ENCODE results near the gene PHLPP2.

Gene PHLPP2

GRCh38 chr16:71724320-71724751, at the start of gene PHLPP2:
TSS of gene PHLPP2 (minus strand) at chr16:71724701. CDS start at chr16:71714795, 9,906 bp downstream.
- DNase-seq (ENCODE audit: low read depth in 3 of 3), result no peak

DNA sequence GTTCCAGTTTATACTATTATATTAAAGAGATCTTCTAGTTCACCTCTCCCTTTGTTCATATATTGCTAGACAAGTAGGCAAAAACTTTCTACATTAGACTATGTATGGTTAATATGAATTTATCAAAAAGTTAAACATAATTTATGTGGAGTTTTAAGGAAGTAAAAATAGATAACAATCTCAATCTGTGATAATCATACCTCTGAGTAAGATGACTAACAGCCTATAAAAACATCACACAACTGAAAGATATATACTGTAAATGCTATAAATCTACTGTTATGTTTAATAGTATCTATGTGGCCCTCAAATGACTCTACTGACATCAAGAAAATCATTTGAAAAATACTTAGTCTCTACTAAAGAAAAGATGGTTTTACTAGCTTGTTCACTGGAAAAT, 47.1 kb upstream of the PHLPP2 start:
- no peak for DNase-seq (ENCODE audit: low read depth in 3 of 3)

DNA sequence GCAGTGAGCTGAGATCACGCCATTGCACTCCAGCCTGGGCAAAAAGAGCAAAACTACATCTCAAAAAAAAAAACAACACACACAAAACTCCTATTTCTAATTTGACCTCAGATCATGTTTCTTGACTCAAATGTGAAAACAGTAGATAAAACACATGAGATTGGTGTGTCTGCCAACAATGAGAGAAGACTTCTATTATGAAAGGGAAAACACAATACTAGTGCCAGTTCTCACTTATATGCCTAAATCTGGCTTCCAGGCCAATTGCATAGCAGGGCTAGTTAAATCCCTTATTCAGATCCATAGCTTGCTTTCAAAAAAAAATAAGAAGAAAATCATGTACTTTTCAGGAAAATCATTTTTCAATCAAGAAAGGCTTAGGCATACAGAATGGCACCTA, 44.7 kb upstream of the PHLPP2 start:
- DNase-seq (ENCODE audit: low read depth in 3 of 3), result no peak

DNA sequence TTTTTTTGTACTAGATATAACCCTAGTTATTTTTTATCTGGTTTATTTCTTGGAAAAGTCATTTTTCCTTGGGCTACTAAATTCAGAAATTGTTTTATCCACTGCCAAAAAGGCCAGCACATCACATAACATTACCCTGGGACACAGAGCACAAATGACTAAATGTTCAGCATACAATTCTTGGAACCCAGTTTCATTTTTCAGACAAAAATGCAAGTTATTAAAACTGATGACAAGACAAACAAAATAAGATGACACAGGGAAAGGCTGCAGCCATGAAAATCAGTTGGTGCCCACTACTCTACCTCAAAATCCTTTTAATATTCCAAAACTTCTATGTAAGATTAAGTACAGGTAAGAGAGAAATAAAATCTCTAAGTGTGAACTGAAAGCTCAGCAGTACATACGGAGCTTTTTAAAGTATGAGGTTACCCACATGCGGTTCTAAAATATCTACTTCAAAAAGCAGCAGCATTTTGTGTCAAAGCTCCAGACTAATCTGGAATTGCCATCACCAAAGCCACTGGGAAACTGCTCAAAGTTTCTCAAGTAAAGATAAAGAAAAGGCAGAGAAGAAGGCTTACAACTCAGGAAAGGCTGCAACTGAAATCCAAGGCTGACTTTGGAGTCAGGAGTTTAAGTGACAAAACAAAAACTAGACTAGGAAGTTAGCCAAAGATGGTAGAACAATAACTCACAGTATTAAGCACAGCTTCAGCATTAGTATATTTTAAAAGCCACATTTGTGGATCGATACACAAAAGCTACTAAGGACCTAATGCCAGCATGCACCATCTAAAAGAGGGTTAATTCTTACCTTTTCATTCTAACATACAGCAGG, 42.8 kb upstream of the PHLPP2 start:
- DNase-seq (ENCODE audit: low read depth in 3 of 3), result no peak

DNA sequence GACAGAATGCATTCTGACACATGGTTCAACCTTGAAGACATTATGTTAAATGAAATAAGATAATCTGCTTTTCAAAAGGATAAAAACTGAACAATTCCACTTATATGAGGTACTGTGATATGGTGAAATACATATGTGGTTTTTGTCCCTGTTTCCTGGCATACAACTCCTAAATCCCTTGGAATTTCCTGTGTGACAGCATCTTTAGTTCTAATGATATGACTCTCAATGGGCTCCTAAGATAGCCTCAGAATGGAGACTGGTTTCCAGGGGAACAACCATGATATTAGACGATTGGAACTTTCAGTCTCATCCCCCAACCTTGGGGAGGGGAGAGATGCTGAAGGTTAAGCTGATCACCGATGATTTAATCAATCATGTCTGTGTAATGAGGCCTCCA, 37.7 kb upstream of the PHLPP2 start:
- no peak for DNase-seq (ENCODE audit: low read depth in 3 of 3)

GRCh38 chr16:71761097-71761496, 36.6 kb upstream of the PHLPP2 start:
- no peak for DNase-seq (ENCODE audit: low read depth in 3 of 3)

DNA sequence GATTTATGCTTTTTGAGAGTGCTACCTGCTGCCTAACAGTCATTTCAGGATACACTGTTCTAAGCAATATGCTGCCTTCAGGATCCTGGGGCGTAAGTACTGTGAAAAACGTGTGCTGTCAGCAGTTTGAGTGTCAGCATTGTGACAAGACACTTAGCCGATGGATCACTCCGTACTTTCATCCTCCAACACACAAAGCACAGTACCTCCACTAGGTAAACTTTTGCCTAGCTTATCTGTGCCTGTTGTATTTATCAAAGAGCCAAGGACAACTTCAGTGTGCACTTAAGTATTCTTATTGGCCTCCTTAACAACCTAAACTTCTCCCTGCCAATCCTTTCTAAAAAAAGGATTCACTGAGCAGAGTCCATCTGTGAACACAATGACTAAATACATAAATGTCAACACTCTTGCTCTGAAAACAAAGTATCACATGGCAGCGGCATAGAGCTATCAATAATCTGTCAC, 33.8 kb upstream of the PHLPP2 start:
- DNase-seq (ENCODE audit: low read depth in 3 of 3), result no peak

DNA sequence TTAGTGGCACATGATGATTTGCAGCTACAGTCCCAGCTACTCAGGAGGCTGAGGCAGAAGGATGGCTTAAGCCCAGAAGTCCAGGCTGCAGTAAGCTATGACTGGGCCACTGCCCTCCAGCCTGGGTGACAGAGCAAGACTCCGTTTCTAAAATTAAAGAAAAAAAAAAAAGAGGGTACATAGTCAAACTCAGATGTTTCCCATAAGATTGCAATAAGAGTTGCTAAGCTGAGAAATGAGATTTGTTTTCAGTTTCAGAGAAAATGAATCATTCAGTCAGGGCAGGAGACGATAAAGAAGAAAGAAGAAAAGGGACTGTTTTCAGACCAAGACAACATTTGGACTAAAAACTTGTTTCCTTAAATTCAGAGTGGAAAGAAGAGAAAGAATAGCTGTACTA, 30.2 kb upstream of the PHLPP2 start:
- DNase-seq (ENCODE audit: low read depth in 3 of 3), result no peak

- DNase-seq (ENCODE audit: low read depth in 3 of 3), result no peak
Observed at GRCh38 chr16:71754108-71754507, 29.6 kb upstream of the PHLPP2 start.

DNA sequence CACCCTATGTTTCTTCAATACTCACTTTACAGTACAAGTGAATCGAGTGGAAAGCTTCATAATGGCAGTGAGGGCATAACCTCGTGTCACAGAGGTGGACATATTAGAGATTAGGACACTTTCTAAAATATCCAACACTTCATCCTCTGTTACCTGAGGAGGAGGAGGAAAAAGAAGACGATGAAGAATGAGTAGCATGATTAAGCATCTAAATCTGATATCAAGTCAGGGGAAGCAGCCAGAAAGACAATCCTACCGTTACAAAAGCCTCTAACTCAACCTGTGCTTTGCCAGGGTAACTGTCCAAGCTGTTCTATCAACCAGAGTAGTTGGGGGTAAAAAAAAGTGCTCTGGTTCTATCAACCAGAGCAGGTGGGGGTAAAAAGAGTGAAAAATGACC, 23.7 kb upstream of the PHLPP2 start:
- no peak for DNase-seq (ENCODE audit: low read depth in 3 of 3)

DNA sequence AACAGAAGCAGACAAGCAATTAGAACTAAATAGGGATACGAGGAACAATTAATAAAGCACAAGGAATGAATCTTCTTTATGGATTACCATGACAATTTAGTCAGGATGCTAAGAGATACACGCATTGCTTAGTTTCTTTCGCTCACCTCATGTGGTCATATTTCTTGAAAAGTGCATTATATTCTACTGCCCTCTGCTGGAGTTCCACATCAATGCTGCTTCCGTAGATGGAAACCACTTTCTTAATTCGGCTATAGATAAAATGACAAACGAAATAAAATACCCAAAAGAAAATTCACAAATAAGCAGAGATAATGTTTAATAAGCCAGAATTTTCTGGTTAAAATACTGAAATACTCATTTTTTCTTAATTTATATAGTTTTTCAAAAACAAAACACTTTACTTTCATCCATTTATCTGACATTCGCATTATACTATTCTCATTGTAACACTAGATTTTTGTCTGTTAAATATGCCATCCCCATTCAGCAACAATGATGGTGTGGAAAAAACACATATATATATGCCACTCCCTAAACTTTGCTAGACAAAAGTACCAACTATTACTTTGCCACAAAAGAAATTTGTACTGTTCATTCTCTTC, 22.0 kb upstream of the PHLPP2 start:
- DNase-seq (ENCODE audit: low read depth in 3 of 3), result no peak

DNA sequence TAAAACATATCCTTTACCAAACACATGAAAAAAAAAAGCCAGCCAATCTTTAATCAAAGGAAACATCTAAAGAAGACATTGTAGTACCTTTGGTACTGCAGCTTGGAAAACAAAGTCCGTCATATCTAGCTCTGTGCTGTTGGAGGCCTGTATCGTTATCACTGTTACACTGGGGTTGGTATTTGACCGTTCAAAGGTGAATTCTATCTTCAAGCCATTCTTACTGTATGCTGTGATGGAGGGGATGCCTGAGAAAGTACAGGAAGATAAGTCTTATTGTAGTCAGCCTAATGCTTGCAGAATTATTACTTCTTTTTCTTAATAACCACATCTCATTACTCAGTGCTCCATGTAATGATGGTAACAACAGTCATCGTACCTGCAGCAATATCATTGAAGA, 14.4 kb upstream of the PHLPP2 start:
- no peak for DNase-seq (ENCODE audit: low read depth in 3 of 3)

- no peak for DNase-seq (ENCODE audit: low read depth in 3 of 3)
Observed at GRCh38 chr16:71737501-71737900, 13.0 kb upstream of the PHLPP2 start.

DNA sequence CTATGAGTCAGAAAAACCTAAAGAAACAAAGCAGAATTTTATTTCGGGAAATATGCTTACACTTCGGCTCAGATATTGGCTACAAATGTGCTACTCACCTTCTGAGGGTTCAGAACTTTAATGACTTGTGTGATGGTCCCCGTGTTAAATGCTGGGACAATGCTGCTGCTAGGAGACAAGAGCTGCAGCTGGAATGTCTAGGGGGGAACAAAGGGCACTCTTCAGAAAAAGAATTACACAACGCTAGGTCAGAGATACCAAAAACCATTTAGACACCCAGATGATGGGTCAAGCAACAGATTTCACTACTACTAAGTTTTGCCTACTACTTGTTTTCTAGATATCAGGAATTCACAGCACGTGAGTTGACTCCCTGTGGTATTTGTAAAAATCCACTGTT, 10.0 kb upstream of the PHLPP2 start:
- DNase-seq (ENCODE audit: low read depth in 3 of 3), result no peak

- DNase-seq (ENCODE audit: low read depth in 3 of 3), result no peak
Observed at GRCh38 chr16:71732587-71732986, 8.1 kb upstream of the PHLPP2 start.

DNA sequence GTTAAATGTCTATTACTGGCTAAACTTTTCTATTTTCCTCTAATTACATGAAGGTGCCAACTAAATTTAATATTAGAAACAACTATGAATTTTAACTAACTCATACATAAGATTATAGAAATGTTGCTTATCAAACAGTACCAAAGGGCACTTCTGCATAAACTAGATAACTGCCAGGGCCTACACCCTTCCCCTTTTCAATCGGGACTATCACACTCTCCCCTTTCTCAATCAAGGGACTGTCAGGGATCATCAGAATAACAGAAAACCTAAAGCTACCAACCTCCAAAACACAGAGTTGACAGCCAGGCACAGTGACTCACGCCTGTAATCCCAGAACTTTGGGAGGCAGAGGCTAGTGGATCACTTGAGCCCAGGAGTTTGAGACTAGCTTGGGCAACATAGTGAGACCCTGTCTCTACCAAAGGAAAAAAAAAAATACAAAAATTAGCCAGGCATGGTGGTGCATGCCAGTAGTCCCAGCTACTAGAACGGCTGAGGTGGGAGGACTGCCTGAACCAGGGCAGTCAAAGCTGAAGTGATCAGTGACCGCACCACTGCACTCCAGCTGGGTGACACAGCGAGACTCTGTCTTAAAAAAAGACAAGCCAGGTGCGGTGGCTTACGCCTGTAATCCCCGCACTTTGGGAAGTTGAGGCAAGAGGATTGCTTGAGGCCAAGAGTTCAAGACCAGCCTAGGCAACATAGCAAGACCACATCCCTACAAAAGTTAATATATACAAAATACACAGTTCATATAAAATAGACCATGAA, 3.2 kb upstream of the PHLPP2 start:
- no peak for DNase-seq (ENCODE audit: low read depth in 3 of 3)

DNA sequence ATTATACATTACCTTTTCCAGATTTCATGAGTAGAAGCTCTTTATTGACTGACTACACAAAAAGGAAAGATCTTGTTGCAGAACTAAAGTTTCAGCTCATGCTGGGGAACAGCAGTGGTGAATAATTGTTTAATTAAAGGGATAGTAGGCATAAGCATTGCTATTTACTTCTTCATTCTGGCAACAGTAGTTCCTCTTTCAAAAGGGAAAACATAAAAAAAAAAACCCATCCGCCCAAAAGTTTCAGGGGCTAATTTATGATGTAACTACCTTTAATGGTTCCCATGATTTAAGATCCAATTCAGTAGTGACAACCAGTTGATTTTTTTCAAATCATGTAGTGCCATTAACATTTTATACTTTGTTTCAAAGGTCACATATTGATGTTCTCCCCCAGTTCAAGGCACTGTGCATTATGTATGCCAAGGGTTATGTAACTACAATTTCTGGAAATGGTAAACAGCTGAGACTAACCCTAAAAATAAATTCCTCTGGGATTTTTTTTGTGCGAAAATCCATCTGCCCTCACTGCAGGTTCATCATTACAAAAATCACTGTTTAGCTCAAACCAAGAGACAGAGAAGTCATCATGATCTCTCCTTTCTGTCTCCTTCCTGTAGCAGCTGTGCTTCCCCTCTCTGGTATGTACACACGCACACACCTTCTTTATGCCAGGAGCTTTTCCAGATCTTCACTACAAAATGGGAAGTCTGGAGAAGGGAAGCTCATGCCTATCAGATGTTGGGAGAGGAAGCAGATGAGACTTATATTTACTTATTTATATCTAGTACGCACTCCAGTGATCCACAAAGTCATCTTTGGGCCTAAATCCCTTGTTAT, 2.2 kb upstream of the PHLPP2 start:
- DNase-seq (ENCODE audit: low read depth in 3 of 3), result no peak

DNA sequence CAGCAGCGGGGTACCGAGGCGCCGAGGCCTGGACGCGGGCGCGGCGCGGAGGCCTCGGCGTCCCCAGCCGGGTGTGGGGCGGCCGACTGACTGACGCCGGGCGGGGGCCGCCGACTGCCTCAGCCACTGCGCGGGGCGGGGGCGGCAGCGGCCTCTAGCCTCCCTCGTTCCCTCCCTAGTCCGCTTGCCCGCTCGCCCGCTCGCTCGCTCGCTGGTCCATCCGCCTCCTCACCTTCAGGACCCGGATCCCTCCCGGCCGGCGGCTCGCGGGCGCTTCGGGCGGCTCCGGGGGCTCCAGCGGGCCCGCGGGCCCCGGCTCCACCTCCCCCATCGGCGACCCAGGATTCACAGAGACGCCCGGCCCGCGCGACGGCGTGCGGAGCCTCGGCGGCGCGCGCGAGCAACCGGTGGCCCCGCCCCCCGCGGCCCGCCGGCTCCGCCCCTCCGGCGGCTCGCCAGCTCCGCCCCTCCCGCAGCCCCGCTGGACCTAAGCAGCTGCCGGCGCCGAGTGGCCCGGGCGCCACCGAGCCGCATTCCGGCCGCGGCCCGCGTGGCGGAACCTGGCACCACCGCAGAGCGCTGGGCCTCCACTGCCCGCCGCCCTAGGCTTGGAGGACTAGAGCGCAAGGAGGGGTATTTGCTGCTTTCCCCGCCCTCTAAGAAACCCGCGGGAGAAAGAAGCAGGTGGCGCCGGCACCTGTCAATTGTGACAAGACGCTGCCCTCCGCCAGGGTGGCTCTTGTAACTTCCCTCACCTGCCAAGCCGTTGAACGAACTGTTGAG, 773 bp downstream of the PHLPP2 start:
- peak; percentile 40 to 72 (median 56) for DNase-seq (ENCODE audit: low read depth in 3 of 3)

GRCh38 chr16:71722801-71723536, 1.5 kb downstream of the PHLPP2 start:
- peak; percentile 31 to 62 (median 35) for DNase-seq (ENCODE audit: low read depth in 3 of 3)
